ENCODE results near the gene CYP2J2.

GRCh38 chr1:59852117-59852516 lies 74.5 kb downstream of the CYP2J2 start:
- TF ChIP-seq, protein P1, sequence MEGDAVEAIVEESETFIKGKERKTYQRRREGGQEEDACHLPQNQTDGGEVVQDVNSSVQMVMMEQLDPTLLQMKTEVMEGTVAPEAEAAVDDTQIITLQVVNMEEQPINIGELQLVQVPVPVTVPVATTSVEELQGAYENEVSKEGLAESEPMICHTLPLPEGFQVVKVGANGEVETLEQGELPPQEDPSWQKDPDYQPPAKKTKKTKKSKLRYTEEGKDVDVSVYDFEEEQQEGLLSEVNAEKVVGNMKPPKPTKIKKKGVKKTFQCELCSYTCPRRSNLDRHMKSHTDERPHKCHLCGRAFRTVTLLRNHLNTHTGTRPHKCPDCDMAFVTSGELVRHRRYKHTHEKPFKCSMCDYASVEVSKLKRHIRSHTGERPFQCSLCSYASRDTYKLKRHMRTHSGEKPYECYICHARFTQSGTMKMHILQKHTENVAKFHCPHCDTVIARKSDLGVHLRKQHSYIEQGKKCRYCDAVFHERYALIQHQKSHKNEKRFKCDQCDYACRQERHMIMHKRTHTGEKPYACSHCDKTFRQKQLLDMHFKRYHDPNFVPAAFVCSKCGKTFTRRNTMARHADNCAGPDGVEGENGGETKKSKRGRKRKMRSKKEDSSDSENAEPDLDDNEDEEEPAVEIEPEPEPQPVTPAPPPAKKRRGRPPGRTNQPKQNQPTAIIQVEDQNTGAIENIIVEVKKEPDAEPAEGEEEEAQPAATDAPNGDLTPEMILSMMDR (IDR thresholded peaks at IDR 0.05; ENCODE audit: low read depth, low read length) = no peak
- no peak for TF ChIP-seq POLR2A (IDR thresholded peaks at IDR 0.05; ENCODE audit: extremely low read depth, insufficient read length)
